ENCODE results near the gene CDC5L.
A peak's percentile ranks its signal among the peaks of the same experiment; 100 is the strongest.

DNA sequence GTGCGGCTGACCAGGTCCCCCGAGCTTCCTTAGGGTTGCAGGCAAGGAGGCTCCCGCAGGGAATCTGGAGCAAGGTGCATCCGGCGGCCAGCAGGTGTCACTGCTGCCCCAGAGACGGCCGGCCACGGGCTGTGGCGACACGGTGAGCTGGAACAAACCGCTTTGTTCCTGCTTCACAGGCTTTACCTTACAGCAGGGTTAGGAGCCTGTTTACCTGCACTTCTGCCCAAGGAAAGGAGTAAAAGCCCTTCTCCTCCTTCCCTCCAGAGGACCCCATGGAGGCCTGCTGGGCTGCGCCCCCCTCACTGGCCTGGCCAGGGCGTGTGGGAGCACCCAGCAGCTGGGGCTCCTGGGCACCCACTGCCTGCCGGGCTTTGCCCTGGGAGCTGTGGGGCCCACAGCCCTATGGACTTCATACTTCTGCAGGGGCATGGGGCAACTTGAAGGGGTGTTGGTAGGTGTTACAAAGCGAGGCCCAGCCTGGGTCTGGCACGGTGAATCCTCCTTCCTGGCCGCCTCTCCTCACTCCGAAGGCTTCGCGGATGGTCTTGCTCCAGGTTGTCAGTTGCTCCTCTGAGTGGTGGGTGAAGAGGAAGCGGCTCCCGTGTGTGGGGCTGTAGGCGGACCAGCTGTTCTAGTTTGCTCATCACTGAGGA is 88.4 kb downstream of the CDC5L start:
- TF ChIP-seq POLR2AphosphoS5 (IDR thresholded peaks at IDR 0.05; ENCODE audit: low read depth, low read length), result no peak
- no peak for TF ChIP-seq SIN3A (IDR thresholded peaks at IDR 0.05; ENCODE audit: borderline replicate concordance, insufficient read depth, low read length)
- TF ChIP-seq REST (IDR thresholded peaks at IDR 0.05; ENCODE audit: insufficient read depth in 1 of 2, low read depth in 2 of 2, low read length in 2 of 2), result no peak
- TF ChIP-seq FOXP2 (optimal IDR thresholded peaks at IDR 0.05; ENCODE audit: borderline replicate concordance, extremely low read depth, extremely low read length, insufficient read depth), result peak; percentile 71
- TF ChIP-seq TAF1 (IDR thresholded peaks at IDR 0.05; ENCODE audit: borderline replicate concordance, insufficient read depth, low read length), result no peak
